Measurements from ENCODE around the gene GGCX. TPM values are rescaled to one million over a fixed set of nuclear protein-coding genes. Genes with fewer than 3 reads are reported as not detected.
"Not testable (repeated sequence)": the region's sequence is repeated elsewhere in the genome, so short reads cannot be mapped to it uniquely, and the experiment has no call there.

The GGCX gene
- total and polyA plus RNA-seq, 2 donors (not counting 3 experiments of a cell fraction or from before 2014, with no cell fraction given) = 48.0 to 62.7 TPM

- intact Hi-C loops (cut with micrococcal nuclease); H3K4me3 ChIP-seq (replicated peaks in 1 of 3; ENCODE audit: insufficient read depth in 1 of 3, low read depth in 1 of 3, low read length in 3 of 3); FAIRE-seq; H4K20me1 ChIP-seq (replicated peaks; ENCODE audit: control insufficient read depth, extremely low read depth, insufficient read depth, low read length); BruUV-seq (replicated peaks); H3K9me1 ChIP-seq (replicated peaks; ENCODE audit: control insufficient read depth, extremely low read depth, insufficient read depth, low read length); H2AFZ ChIP-seq (ENCODE audit: low read depth, low read length); DNase-seq (ENCODE audit: low read depth, low spot score); H3K27me3 ChIP-seq (ENCODE audit: control insufficient read depth in 2 of 2, insufficient read depth in 2 of 2, low read length in 2 of 2); dilution Hi-C loops (cut with MboI; ENCODE audit: extremely low pct_ligation_motif_present, low sequenced_read_pairs); H3K4me2 ChIP-seq (ENCODE audit: insufficient read depth, low read length); H3K9me3 ChIP-seq (replicated peaks; ENCODE audit: control insufficient read depth, insufficient read depth, low read length); H3K9ac ChIP-seq (replicated peaks; ENCODE audit: extremely low read depth, insufficient read depth, low read length); H3K27ac ChIP-seq (ENCODE audit: insufficient read depth, low read depth, low read length): not testable (repeated sequence)
- Histone ChIP-seq H3K36me3 (ENCODE audit: control insufficient read depth in 2 of 2, extremely low read depth in 1 of 2, insufficient read depth in 2 of 2, low read length in 2 of 2) (peaks cover 25 to 37% of the 10 kb centered on the region in 2 experiments), H3K4me1 (ENCODE audit: control insufficient read depth, extremely low read depth, insufficient read depth, low read length) (peaks cover 29% of the 10 kb centered on the region), H3K79me2 (ENCODE audit: control insufficient read depth, insufficient read depth, low read length) (peaks cover 32% of the 10 kb centered on the region)
- POLR2A ChIA-PET = interaction anchor here (1.0 to 1.8 kb wide), 5 partner anchors 9 to 127 kb away, joined by 3 to 5 read pairs (median 4); partner anchors contain the start of gene SH2D6
- CTCF ChIA-PET = interaction anchor here (0.8 to 2.1 kb wide), 5 partner anchors 44 to 126 kb away, joined by 3 to 10 read pairs (median 3); no protein-coding TSS in a partner anchor
Observed at GRCh38 chr2:85544915-85545779, 16.1 kb downstream of the GGCX start.

- intact Hi-C loops (cut with micrococcal nuclease); dilution Hi-C loops (cut with MboI; ENCODE audit: extremely low pct_ligation_motif_present, low sequenced_read_pairs); H3K27me3 ChIP-seq (ENCODE audit: control insufficient read depth in 2 of 2, insufficient read depth in 2 of 2, low read length in 2 of 2); H3K9ac ChIP-seq (replicated peaks; ENCODE audit: extremely low read depth, insufficient read depth, low read length); H4K20me1 ChIP-seq (replicated peaks; ENCODE audit: control insufficient read depth, extremely low read depth, insufficient read depth, low read length); H3K4me3 ChIP-seq (replicated peaks in 1 of 3; ENCODE audit: insufficient read depth in 1 of 3, low read depth in 1 of 3, low read length in 3 of 3); H3K4me2 ChIP-seq (ENCODE audit: insufficient read depth, low read length); FAIRE-seq; H2AFZ ChIP-seq (ENCODE audit: low read depth, low read length); H3K27ac ChIP-seq (ENCODE audit: insufficient read depth, low read depth, low read length); H3K9me3 ChIP-seq (replicated peaks; ENCODE audit: control insufficient read depth, insufficient read depth, low read length); DNase-seq (ENCODE audit: low read depth, low spot score); H3K9me1 ChIP-seq (replicated peaks; ENCODE audit: control insufficient read depth, extremely low read depth, insufficient read depth, low read length); BruUV-seq (replicated peaks): not testable (repeated sequence)
- ChIA-PET POLR2A (interaction anchor here (0.6 kb wide), 1 partner anchor 9 kb away, joined by 3 read pairs; no protein-coding TSS in a partner anchor), CTCF (interaction anchor here (0.8 to 1.0 kb wide), 3 partner anchors 122 to 125 kb away, joined by 3 to 5 read pairs (median 3); no protein-coding TSS in a partner anchor)
- peaks cover 21% of the 10 kb centered on the region for H3K4me1 ChIP-seq (ENCODE audit: control insufficient read depth, extremely low read depth, insufficient read depth, low read length)
- H3K79me2 ChIP-seq (ENCODE audit: control insufficient read depth, insufficient read depth, low read length) = peaks cover 40% of the 10 kb centered on the region
- peak; percentile 42 for TF ChIP-seq POLR2A (IDR thresholded peaks at IDR 0.05; ENCODE audit: low read depth, low read length)
- H3K36me3 ChIP-seq (ENCODE audit: control insufficient read depth in 2 of 2, extremely low read depth in 1 of 2, insufficient read depth in 2 of 2, low read length in 2 of 2) = peaks cover 25 to 37% of the 10 kb centered on the region in 2 experiments
Observed at GRCh38 chr2:85544254-85544691, 17.0 kb downstream of the GGCX start.
